Measurements from ENCODE around the gene HSPG2. TPM values are rescaled to one million over a fixed set of nuclear protein-coding genes. Genes with fewer than 3 reads are reported as not detected.

HSPG2 gene
- total and polyA plus RNA-seq, 2 of the 13 experiments (the other 11 are each of a cell fraction or from before 2014, with no cell fraction given): 9.1 to 13.1 TPM

- TF ChIP-seq GPBP1L1 (CRISPR knock-in tag; IDR thresholded peaks at IDR 0.05) (no peak), ZIK1 (CRISPR knock-in tag; IDR thresholded peaks at IDR 0.05; ENCODE audit: borderline replicate concordance, low read depth) (no peak), ZNF781 (CRISPR knock-in tag; IDR thresholded peaks at IDR 0.05; ENCODE audit: borderline replicate concordance, not compliant biosample characterization) (no peak), ZBTB7A (CRISPR knock-in tag; IDR thresholded peaks at IDR 0.05) (no peak), ZNF766 (CRISPR knock-in tag; IDR thresholded peaks at IDR 0.05; ENCODE audit: borderline replicate concordance) (peak; percentile 13; the same call in 1 of the 2 replicates), HOXA3 (CRISPR knock-in tag; IDR thresholded peaks at IDR 0.05) (peak; percentile 33; the same call in 1 of the 2 replicates), ZNF839 (CRISPR knock-in tag; IDR thresholded peaks at IDR 0.05; ENCODE audit: borderline replicate concordance) (no peak), ZNF746 (CRISPR knock-in tag; IDR thresholded peaks at IDR 0.05) (0 out of 2 replicates have a peak, but pooled peaks have one; percentile 33), HOXA7 (CRISPR knock-in tag; IDR thresholded peaks at IDR 0.05) (no peak), ZNF124 (CRISPR knock-in tag; IDR thresholded peaks at IDR 0.05) (no peak), SNAI1 (CRISPR knock-in tag; IDR thresholded peaks at IDR 0.05; ENCODE audit: borderline replicate concordance) (no peak), POLR2G (IDR thresholded peaks at IDR 0.05; ENCODE audit: low read depth, low read length) (no peak), ZSCAN5A (CRISPR knock-in tag; IDR thresholded peaks at IDR 0.05; ENCODE audit: borderline replicate concordance) (no peak), TCF7 (IDR thresholded peaks at IDR 0.05; ENCODE audit: low read depth) (no peak), ZNF121 (CRISPR knock-in tag; IDR thresholded peaks at IDR 0.05) (peak; percentile 57; the same call in 1 of the 2 replicates), PCBP2 (optimal IDR thresholded peaks at IDR 0.05; ENCODE audit: low read depth, low read length, poor library complexity, severe bottlenecking) (no peak), PLSCR1 (CRISPR knock-in tag; IDR thresholded peaks at IDR 0.05; ENCODE audit: borderline replicate concordance) (no peak), FOXP4 (CRISPR knock-in tag; IDR thresholded peaks at IDR 0.05) (no peak), KAT8 (CRISPR knock-in tag; IDR thresholded peaks at IDR 0.05) (no peak), ZNF577 (CRISPR knock-in tag; IDR thresholded peaks at IDR 0.05; ENCODE audit: borderline replicate concordance, low read depth) (no peak)
These were observed 25.7 kb downstream of the HSPG2 start (continued) for GRCh38 chr1:21911205-21912001.
